Mucosa of gallbladder (tissue), 1 donor: ENCODE data around the gene DDX27. TPM values are rescaled to one million over a fixed set of nuclear protein-coding genes. Genes with fewer than 3 reads are reported as not detected.

ENCODE experiments used
- DNase-seq: peaks from one replicate; pipeline ENCODE4 v3.0.0-alpha.2; 2020; ENCODE audit warnings: low spot score
- total RNA-seq: library from RNA; stranded (reverse); gene quantifications from one replicate; pipeline ENCODE4 v1.2.1, GENCODE V29; 2021
- donor health status: DM: no; HTN: no; CAD: no.

The DDX27 gene
- total RNA-seq, 1 donor from 2014 or later: 32.6 TPM

GRCh38 chr20:49288784-49289696 lies 69.8 kb downstream of the DDX27 start:
- peak; percentile 60 for DNase-seq

GRCh38 chr20:49290608-49291191 lies 71.5 kb downstream of the DDX27 start:
- DNase-seq: no peak

GRCh38 chr20:49291200-49291599 lies 72.0 kb downstream of the DDX27 start:
- no peak for DNase-seq

GRCh38 chr20:49292010-49292409 lies 72.8 kb downstream of the DDX27 start:
- DNase-seq: no peak

- DNase-seq: no peak
Measured at GRCh38 chr20:49293122-49293521, 73.9 kb downstream of the DDX27 start.

Other genes with a start within 250 kb of the DDX27 start
- gene CSE1L, start 173.1 kb upstream of the DDX27 start, total RNA-seq: 42.5 TPM
- gene STAU1, start 31.1 kb upstream of the DDX27 start, total RNA-seq: 111 TPM
- 35.3 TPM for gene ZNFX1, start 58.6 kb downstream of the DDX27 start, total RNA-seq